Spleen (tissue), 3 donors: ENCODE measurements around the gene SLC29A2.
"Not testable (repeated sequence)": the region's sequence is repeated elsewhere in the genome, so short reads cannot be mapped to it uniquely, and the experiment has no call there.

Experiments
- POLR2A ChIP-seq, 3 donors: fragments of 450-650 bp; IDR thresholded peaks; one replicate each; pipeline ENCODE4 v1.5.1; 2017; ENCODE audit warnings: antibody characterized with exemption in 3 of 3, mild to moderate bottlenecking in 1 of 3
- POLR2AphosphoS5 ChIP-seq, 3 donors: sonication (generic); formaldehyde crosslinking; IDR thresholded peaks; one replicate each; pipeline ENCODE4 v1.5.1; 2017; ENCODE audit warnings: antibody characterized with exemption in 3 of 3

- not testable (repeated sequence) for TF ChIP-seq POLR2AphosphoS5, POLR2A (IDR thresholded peaks at IDR 0.05)
These were observed 12.8 kb upstream of the SLC29A2 start for GRCh38 chr11:66384316-66384715.
